HG03521 (cell line): ENCODE data around the gene MAGI3.

ENCODE experiments used
- ATAC-seq: cut with Tn5 transposase; IDR thresholded peaks from one replicate; pipeline ENCODE4 v1.9.1; 2021; ENCODE audit warnings: mild to moderate bottlenecking, moderate library complexity; ENCODE audit not compliant: unreplicated experiment

Gene MAGI3

DNA sequence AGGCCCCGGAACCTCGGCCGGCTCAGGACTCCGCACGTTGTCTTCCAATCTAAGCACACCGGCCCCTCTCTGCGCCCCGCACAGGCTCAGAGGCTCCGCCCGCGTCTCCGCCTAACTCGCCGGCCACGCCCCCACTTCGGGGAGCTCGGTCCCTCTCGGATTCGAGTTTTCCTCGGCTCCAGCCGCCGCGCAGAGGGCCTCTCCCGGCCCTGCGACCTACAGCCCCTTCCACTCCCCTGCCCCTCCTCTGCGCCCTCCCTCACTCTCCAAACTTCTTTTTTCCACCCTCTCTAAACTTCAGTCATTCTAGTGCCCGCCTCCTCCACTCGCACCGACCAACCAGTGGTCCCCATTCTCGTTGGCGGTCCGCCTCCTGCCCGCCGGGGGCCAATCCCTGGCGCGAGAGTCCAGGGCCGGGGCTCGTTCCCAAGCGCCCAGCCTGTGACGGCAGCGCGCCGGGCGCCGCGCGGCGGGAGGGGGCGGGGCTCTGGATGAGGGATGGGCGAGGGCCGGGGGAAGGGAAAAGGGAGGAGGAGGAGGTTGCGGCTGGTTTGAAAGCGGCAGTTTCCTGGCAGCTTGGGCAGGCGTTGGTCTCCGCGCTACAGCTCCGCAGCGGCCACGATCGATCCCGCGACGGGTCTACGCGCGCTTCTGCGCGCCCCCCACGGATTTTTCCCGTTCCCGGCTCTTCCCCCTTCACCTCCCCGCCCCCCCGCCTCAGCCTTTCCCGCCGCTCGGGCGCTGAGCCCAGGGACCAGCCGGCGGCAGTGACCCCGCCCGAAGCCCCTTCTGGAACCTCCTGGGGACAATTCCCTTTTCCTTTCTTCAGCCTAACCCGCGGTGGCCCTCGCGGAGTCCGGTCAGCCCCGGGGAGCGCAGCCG lies at the start of gene MAGI3:
MAGI3 (plus strand) TSS at position 563 of the 882 bp plus-strand sequence. CDS start 519 bp downstream, outside the sequence.
- peak; percentile 99 for ATAC-seq

DNA sequence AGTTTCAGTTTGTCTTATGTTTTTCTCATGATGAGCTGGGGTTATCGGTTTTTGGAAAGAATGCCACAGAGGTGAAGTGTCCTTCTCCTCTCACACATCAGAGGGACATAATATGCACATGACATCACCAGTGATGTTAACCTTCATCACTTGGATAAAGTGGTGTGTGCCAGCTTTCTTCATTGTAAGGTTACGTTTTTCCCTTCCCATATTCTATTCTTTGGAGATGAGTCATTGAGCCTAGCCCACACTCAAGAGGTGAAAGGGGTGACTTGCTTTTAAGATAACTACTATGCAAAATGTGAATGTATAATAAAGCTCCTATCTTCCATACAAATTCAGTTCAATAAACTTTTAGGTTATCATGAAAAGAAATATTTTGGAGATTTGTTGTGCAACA lies 36.7 kb upstream of the MAGI3 start:
- no peak for ATAC-seq

DNA sequence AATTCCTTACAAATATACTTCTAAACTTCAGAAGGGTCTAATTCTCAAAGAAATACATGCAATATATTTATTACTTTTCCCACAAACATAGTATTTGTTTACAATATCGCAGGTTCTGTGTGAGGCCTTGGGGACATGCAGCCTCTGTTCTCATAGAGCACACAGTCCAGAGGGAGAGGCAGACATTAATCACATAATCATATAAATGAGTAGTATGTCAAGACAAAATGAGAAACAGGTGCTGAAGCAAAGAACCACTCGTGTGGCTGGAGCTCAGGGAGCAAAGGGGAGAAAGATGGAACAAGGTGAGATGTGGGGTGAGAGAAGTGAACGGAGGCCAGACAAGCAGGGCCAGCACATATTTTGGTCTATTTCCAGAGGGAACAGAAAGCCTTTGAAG lies 26.4 kb upstream of the MAGI3 start:
- ATAC-seq = no peak

DNA sequence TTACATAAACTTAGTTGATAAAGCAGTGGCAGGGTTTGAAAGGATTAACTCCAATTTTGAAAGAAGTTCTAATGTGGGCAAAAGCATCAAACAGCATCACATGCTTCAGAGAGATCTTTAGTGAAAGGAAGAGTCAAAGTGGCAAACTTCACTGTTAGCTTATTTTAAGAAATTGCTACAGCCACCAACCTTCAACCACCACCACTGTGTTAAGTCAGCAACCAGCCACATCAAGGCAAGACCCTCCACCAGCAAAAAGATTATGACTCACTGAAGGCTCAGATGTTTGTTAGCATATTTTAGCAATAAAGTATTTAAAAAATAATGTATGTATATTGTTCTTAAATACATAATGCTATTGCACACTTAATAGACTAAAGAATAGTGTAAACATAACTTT lies 21.3 kb upstream of the MAGI3 start:
- ATAC-seq = no peak

DNA sequence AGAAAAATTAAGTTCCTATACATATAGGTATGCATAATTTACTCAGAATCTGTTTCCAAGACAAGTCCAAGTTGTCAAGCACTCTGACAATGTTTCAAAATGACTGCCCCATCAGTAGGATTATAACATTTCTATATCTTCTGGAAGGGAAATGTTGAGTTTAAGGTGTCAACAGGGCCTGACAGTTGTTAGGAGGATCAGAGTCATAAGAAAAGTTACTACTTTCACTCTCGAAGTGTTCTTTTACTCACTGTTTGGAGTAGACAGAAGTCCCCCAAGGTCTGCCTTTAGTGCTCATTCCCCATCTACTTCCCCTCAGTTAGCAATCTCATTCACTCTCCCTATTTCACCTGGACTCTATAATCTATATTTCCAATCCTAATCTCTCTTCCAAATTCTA lies 20.6 kb upstream of the MAGI3 start:
- ATAC-seq = no peak

DNA sequence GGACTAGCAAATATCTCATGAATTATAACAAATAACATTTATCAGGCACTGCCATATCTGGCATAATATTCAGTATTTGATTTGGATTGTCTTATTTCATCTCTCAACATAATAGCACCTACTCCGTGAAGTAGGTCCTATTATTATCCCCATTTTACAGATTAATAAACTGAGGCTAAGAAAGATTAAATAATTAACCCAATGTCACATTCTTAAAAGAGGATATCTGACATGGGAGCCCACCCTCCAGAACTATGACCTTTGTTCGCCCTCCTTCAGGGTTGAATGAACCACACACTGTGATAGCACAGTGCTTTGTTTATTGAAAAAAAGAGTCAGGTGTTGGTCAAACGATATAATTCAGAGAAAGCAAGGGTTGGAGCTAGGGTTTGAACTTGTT lies 19.4 kb upstream of the MAGI3 start:
- no peak for ATAC-seq

DNA sequence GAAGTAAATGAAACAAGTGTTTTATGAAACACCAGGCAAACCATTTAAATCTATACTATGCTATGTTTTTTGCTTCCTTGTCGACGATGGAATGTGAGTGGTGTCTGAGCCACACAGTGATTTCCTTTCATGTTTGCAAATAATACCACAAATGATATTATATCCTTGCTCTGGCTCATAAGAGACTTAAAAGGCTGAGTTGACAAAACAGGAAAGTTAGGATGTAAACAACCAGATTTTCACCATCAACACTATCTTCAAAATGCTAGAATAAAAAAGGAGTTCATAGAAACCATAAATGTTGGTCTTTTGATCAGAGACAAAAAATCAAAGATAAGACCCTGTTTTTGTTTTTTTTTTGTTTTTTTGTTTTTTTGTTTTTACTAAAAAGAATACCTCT lies 17.8 kb upstream of the MAGI3 start:
- no peak for ATAC-seq

DNA sequence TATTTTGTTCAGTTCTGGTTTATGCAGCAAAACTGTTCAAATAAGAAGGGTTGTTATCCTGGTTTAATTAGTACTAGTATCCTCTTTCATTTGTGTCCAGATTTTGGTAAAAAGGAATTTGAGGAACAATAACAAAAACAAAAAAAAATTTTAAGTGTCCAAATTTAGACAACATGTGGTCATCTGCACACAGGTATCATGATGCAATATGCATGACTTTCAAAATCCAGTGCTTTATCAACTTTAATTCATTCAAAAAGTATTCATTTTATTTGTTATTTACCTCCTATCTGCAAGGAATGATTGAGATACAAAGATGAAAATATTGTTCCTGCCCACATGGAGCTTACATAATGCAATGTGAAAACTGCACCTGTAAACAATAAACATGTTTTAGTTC lies 16.7 kb upstream of the MAGI3 start:
- no peak for ATAC-seq

DNA sequence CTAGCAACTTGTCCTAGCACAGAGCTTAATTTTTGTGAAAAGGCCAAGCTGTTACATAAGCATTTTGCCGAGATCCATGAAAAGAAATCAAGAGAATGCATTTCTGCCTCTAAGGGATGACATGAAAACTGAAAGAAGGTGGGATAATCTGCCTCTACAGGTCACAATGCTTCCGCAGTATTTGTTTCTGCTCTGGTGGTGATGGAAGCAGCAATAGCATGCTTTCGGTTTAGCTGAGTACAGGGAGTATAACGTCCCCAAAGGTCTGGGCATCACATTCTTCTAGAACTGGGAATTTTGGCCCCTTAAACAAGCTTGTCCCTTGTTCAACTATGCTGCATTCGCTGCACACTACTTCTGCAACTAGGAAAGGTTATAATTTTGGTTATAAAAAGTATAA lies 14.4 kb upstream of the MAGI3 start:
- ATAC-seq = no peak

DNA sequence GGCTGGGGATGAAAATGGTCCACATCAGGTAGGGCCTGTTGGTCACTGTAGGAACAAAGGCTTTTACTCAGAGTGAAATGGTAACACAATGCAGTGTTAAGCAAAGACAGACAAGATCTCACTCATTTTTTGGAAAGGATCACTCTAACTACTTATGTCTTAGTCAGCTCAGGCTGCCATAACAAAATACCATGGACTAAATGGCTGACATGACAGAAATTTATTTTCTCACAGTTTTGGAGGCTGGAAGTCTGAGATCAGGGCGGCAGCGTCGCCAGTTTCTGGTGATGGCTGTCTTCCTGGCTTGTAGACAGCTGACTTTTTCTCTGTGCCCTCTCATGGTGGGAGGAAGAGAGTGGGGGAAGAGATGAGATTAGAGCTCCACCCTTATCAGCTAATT lies 10.2 kb upstream of the MAGI3 start:
- no peak for ATAC-seq

DNA sequence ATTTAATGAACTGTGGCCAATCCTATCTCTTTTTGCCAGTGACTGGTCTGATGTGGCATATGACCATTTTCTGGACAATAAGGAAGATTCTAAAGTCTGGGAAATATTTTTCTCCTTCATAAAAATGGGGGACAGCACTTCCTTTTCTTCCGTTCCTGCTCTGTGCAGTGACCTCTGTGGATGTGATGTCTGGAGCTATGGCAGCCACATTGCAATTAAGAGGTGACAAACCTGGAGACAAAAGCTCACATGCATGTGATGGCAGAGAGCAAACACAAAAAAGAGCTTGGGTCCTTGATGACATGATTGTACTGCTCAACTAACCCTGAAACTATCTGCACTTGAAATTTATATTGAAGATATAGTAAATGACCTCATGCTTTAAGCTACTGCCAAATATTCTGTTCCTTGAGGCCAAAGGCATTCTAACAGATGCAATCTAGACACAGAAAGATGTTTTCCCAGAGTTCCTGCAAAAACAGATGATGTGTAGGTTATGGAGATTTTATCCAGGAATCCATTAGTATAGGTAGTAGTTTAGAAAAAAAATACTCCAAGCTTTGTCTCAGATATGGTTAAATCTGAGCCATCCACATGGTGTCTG lies 2.2 kb upstream of the MAGI3 start:
- ATAC-seq = no peak

DNA sequence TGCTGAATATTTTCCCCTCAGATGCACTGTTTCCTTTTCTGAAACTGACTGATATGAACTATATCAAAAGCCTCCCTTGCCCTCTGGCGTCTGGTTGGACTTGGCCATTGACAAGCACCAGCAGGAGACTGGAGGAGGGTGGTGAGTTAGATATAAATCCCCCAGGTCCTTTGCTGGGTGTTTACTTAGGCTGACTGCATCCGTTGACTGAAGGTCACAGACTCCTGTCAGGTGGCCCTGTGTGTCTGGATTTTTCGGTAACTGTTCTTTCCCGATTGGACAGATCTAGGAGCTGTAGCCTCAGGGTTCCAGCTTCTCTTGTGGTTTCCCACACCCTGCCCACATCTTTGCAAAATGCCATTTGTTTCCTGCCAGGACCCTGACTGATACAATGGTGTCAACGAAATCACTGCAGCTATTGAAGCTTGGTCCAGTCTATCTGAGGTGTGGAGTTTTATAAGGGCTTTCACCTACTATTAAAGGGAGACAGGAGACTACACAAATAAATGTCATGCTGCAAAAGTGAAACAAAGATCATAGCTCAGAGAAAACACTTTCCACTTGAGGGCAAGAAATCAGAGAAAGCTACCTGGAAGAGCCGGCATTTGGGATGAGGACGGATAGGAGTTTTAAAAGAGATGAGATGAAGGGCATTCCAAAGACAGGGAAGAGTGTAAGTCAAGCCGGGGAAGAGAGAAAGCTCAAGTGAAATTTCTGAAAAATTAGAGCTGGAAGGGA lies 1.5 kb upstream of the MAGI3 start:
- no peak for ATAC-seq

DNA sequence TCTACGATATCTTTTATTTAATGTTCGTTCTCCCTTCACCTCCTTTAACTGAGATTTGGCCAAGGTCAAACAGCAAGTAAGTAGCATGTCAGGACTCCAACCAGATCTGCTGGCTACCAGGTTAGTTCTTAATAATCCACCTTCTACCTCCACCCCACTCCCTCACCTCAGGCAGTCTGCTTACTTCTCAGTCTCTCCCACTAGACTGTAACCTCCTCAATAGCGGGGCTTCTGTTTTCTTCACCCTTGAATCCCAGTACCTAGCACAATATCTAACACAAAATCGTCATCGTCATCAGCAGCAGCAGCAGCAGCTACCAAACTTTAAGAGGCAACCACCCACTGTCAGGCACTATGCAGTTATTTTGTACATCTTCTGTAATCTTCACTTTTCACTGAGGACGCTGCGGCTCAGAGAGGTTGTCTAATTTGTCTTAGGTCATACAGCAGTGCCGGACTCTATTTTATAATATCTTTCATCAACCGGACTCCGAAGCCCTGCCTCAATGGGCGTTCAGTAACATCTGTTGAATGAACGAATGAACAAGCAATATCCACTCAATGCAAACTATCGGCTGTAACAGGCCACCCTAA lies 859 bp upstream of the MAGI3 start:
- no peak for ATAC-seq

DNA sequence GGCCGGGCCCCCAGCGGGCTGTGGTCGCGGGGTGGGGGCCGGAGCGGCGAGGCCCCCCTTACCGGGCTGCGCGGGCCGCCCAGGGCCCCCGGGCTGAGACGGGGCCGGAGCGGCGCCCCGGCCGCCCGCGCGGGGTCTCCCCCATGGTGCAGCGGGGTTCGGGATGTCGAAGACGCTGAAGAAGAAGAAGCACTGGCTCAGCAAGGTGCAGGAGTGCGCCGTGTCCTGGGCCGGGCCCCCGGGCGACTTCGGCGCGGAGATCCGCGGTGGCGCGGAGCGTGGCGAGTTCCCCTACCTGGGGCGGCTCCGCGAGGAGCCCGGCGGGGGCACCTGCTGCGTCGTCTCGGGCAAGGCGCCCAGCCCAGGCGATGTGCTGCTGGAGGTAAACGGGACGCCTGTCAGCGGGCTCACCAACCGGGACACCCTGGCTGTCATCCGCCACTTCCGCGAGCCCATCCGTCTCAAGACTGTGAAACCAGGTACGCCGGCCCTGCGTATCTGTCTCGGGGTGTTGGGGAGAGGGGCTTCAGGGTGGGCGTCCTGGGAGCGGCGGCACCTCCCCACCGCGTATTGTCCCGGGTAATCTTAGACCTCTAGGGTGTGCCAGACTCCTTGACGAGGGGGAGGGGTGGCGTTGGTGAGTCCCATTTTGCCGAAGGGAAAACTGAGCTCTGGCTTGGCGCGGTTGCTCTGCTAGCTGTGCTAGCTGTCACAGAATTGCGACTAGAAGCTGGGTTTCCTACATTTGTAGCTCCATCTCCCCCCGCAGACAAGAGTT lies 745 bp downstream of the MAGI3 start:
- ATAC-seq = no peak

DNA sequence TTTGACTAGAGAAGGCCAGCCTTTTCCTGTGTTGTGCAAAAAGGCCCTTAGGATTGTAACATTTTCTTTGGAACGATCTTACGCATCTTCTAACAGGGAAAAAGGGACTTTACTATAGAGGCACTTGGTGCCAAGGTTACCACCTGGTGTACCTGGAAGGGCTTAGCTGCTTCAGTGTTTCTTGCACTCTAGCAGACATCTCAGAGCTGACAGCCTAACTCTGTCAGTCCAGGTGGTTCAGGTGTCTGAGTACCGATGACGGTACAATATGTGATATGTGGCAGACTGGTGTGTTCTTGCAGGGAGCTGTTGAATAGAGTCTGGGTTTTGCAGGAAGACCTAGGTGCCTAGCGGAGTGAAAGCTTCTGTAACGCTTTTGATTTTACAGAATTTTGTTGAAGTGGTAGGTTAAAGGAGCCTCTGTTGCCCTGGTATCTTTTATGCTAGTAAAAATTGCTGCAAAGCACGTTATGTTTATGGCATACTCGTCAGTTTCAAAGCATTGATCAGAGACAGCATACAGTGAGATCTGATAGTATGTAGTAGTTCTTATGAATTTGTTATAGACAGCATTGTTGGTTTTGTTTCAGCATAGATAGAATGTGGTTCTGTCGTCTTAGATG lies 1.4 kb downstream of the MAGI3 start:
- ATAC-seq = no peak

DNA sequence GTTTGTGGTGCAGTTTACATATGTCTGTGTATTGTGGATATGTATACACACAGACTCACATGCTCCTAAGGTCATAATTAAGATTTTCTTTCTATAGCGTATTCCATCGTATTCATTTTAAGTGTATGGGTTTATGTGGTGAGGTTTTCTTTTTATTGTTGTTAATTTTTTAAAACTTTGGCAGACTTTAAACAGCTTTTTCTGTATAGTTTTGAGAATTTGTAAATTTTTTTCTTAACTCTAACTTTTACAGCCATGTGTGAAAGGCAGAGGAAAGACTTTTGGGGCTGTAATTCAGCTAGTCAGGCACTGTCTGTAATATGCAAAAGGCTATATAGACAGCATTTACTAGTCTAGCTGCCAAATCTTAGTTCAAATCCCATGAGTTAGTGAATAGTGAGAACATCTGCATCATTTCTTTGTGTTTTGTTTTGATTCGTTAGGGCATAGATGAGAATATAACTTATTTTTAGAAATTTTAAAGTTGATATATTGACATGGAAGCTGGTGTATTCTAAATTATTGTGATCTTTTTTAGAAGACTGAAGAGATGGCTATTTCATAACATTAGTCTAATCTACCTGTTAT lies 2.3 kb downstream of the MAGI3 start:
- no peak for ATAC-seq

DNA sequence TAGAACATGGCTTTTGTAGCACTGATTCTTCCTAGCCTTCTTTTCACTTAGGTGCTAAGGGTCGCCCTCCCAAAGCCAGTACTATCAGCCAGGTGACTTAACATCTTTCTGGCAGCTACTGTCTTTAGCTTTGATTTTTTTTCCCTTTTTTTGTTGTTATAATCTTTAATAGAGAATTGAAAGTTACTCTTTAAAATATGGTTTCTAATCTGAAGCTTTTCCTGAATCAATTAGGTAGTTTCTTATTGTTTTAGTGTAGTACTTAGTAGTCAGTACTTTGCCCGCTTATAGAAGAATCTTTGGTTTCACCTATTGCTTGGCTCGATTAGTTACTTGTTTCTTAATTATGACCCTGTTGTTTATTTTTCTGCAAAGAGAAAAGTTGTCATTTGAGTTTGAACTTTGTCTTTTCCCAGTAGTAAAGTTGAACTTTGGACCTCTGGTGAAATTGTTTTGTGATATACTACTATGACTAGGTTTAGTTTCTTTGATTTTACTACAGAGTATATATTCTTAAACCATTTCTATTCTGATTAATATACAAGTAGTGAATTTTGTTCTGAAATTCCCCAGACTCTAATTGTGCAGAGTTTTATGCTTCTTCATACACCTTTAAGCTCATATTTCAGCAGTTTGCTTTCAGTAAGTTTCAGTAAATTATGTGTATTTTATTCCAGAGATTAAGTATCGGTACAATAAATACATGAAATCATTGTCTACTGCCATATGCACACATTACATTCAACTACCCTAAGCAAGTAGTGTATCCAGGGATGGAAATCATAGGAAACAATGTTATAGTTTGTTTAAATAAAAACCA lies 3.9 kb downstream of the MAGI3 start:
- ATAC-seq = no peak

DNA sequence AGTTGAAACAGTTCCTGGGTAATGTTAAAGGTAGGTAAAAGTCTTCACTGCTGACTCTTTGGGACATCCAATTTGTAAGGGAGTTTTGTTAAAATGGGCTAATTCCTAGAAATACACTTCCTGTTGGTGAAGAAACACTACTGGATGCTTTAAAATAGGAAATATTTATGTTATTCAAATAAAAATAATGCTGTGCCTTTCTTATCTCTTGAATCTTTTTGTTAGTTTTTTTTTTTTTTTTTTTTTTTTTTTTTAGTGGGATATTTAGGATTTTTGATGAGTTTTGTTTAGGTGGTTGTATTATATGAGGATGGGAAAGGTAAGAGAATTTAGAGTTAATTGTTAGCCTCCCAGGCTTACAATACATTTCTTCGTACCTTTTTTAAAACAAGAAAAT lies 4.5 kb downstream of the MAGI3 start:
- no peak for ATAC-seq

DNA sequence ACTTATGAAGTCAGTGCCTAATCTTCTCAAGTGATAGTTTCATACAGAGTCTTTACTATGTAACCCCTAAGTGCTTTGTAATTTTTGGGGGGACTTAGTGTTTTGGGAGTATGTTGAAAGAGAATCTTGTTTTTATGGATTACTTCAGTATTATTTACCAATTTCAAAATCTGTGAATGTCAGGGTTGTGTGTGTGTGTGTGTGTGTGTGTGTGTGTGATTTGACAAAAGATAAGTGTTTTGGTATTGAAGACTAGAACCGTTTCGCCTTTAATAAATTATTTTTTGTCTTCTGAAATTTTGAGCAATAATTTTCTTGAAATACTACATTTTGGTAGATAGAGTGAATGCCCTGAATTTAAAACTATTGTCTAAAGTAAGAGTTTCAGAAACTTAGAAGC lies 5.8 kb downstream of the MAGI3 start:
- ATAC-seq = no peak
